Measurements from ENCODE around the gene GHR.

GHR gene

GRCh38 chr5:42520957-42521356 is 97.7 kb downstream of the GHR start:
- no peak for ATAC-seq
- no peak for TF ChIP-seq ZNF565 (CRISPR knock-in tag; conservative IDR thresholded peaks at IDR 0.05; ENCODE audit: low read depth)
- TF ChIP-seq ZNF8 (CRISPR knock-in tag; IDR thresholded peaks at IDR 0.05), result no peak
- no peak for TF ChIP-seq RARB (CRISPR knock-in tag; IDR thresholded peaks at IDR 0.05)
- no peak for TF ChIP-seq CREB5 (CRISPR knock-in tag; IDR thresholded peaks at IDR 0.05; ENCODE audit: low read depth)
- no peak for TF ChIP-seq ZC3H10 (CRISPR knock-in tag; IDR thresholded peaks at IDR 0.05)
- no peak for TF ChIP-seq ZNF70 (CRISPR knock-in tag; IDR thresholded peaks at IDR 0.05)

- ATAC-seq, result no peak
- TF ChIP-seq ZNF565 (CRISPR knock-in tag; conservative IDR thresholded peaks at IDR 0.05; ENCODE audit: low read depth), result no peak
- no peak for TF ChIP-seq CREB5 (CRISPR knock-in tag; IDR thresholded peaks at IDR 0.05; ENCODE audit: low read depth)
- TF ChIP-seq GLIS3 (CRISPR knock-in tag; IDR thresholded peaks at IDR 0.05), result no peak
- TF ChIP-seq ZC3H10 (CRISPR knock-in tag; IDR thresholded peaks at IDR 0.05), result no peak
- no peak for TF ChIP-seq ESRRG (CRISPR knock-in tag; IDR thresholded peaks at IDR 0.05)
- no peak for TF ChIP-seq PPARA (CRISPR knock-in tag; IDR thresholded peaks at IDR 0.05; ENCODE audit: borderline replicate concordance)
- TF ChIP-seq RARB (CRISPR knock-in tag; IDR thresholded peaks at IDR 0.05), result no peak
- no peak for TF ChIP-seq ARNTL (CRISPR knock-in tag; IDR thresholded peaks at IDR 0.05; ENCODE audit: borderline replicate concordance, low read depth)
- TF ChIP-seq ZNF8 (CRISPR knock-in tag; IDR thresholded peaks at IDR 0.05), result no peak
- TF ChIP-seq ISL1 (CRISPR knock-in tag; IDR thresholded peaks at IDR 0.05), result no peak
- no peak for TF ChIP-seq OSR1 (CRISPR knock-in tag; IDR thresholded peaks at IDR 0.05)
- TF ChIP-seq CSRNP3 (CRISPR knock-in tag; IDR thresholded peaks at IDR 0.05), result no peak
- no peak for TF ChIP-seq SNAI2 (CRISPR knock-in tag; IDR thresholded peaks at IDR 0.05)
- no peak for TF ChIP-seq TSHZ2 (CRISPR knock-in tag; IDR thresholded peaks at IDR 0.05)
- no peak for TF ChIP-seq PATZ1 (CRISPR knock-in tag; IDR thresholded peaks at IDR 0.05; ENCODE audit: borderline replicate concordance)
Measured at GRCh38 chr5:42521406-42521805, 98.2 kb downstream of the GHR start.

- ATAC-seq, result no peak
- TF ChIP-seq PPARA (CRISPR knock-in tag; IDR thresholded peaks at IDR 0.05; ENCODE audit: borderline replicate concordance) (no peak), ZFP30 (CRISPR knock-in tag; IDR thresholded peaks at IDR 0.05) (no peak), TOX (CRISPR knock-in tag; IDR thresholded peaks at IDR 0.05; ENCODE audit: borderline replicate concordance) (no peak), ZNF70 (CRISPR knock-in tag; IDR thresholded peaks at IDR 0.05) (no peak), ESRRG (CRISPR knock-in tag; IDR thresholded peaks at IDR 0.05) (no peak), CSDC2 (CRISPR knock-in tag; IDR thresholded peaks at IDR 0.05) (no peak), CREB5 (CRISPR knock-in tag; IDR thresholded peaks at IDR 0.05; ENCODE audit: low read depth) (no peak), TCF4 (CRISPR knock-in tag; IDR thresholded peaks at IDR 0.05; ENCODE audit: borderline replicate concordance) (no peak), POU6F1 (CRISPR knock-in tag; IDR thresholded peaks at IDR 0.05; ENCODE audit: borderline replicate concordance, low read depth) (no peak), OSR1 (CRISPR knock-in tag; IDR thresholded peaks at IDR 0.05) (no peak), BACH2 (CRISPR knock-in tag; IDR thresholded peaks at IDR 0.05; ENCODE audit: borderline replicate concordance) (no peak), ISL1 (CRISPR knock-in tag; IDR thresholded peaks at IDR 0.05) (no peak), ZNF565 (CRISPR knock-in tag; conservative IDR thresholded peaks at IDR 0.05; ENCODE audit: low read depth) (no peak), SNAI2 (CRISPR knock-in tag; IDR thresholded peaks at IDR 0.05) (no peak), ZC3H10 (CRISPR knock-in tag; IDR thresholded peaks at IDR 0.05) (no peak), ARNTL (CRISPR knock-in tag; IDR thresholded peaks at IDR 0.05; ENCODE audit: borderline replicate concordance, low read depth) (no peak), PATZ1 (CRISPR knock-in tag; IDR thresholded peaks at IDR 0.05; ENCODE audit: borderline replicate concordance) (no peak), GLIS3 (CRISPR knock-in tag; IDR thresholded peaks at IDR 0.05) (no peak), ZFP3 (CRISPR knock-in tag; IDR thresholded peaks at IDR 0.05) (no peak), ZNF8 (CRISPR knock-in tag; IDR thresholded peaks at IDR 0.05) (no peak)
Measured at GRCh38 chr5:42522783-42523182, 99.5 kb downstream of the GHR start.
